Stimulated activated CD8-positive, alpha-beta memory T cell treated with anti-CD3 and anti-CD28 coated beads, Interleukin-7, amount 100 ng/mL, for 4 hours (primary cell): Measurements from ENCODE around the gene DSC1.
"Not testable (repeated sequence)": the region's sequence is repeated elsewhere in the genome, so short reads cannot be mapped to it uniquely, and the experiment has no call there.

Experiments
- DNase-seq, 2 donors: peaks; one replicate each; pipeline ENCODE4 v3.0.0-alpha.2; 2020; ENCODE audit warnings: low read depth in 2 of 2

DSC1 gene

DNA sequence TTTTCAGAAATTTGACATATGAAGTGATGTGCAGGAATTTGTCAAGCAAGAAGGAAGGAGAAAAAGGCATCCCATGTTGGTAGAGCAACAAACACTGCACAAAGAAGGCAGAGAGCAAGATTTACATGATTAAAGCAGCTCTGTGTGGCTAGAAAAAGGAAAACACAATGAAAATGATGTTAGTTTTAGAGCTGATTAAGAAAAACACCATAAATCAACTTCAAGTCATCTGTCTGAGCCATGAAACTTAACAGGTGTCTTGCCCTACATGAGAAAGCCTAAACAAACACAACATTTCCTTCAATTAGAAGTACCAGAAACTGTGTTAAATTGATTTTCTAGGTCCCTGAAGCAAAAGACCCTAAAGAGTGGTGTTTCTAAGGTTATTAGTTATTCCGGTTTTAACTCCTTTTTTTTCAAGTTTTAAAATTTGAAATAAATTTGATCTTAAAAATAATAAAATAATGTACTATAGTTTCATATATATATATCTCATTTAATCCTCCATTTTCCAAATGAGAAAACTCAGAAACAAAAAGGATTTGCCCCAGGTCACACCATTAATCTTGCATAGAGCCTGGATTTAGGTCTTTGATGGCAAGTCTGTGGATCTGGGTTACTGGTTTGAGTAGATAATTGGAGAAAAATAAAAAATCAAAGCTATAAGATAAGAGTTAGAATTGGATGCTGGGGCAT, 8.6 kb upstream of the DSC1 start:
- no peak for DNase-seq

DNA sequence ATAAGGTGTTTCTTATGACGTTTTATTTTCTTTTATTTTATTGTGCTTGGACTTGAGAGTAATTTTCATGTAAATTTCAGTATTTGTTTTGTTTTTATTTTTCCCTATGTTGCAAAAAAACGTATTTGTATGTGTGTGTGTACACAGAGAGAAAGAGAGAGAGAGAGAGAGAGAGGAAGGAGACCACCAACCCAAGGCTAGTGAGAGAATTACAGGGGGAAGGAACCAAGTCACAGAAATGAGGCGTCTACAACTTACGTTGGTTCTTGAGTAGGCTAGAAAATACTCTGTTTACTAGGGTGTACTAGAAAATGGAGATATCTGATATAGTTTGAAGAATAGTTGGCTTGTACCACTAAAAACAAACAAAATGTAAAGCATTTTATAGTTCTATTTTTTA, 7.7 kb upstream of the DSC1 start:
- DNase-seq: no peak

- DNase-seq: no peak
These were observed 250 bp downstream of the DSC1 start for GRCh38 chr18:31162419-31162793.

DNA sequence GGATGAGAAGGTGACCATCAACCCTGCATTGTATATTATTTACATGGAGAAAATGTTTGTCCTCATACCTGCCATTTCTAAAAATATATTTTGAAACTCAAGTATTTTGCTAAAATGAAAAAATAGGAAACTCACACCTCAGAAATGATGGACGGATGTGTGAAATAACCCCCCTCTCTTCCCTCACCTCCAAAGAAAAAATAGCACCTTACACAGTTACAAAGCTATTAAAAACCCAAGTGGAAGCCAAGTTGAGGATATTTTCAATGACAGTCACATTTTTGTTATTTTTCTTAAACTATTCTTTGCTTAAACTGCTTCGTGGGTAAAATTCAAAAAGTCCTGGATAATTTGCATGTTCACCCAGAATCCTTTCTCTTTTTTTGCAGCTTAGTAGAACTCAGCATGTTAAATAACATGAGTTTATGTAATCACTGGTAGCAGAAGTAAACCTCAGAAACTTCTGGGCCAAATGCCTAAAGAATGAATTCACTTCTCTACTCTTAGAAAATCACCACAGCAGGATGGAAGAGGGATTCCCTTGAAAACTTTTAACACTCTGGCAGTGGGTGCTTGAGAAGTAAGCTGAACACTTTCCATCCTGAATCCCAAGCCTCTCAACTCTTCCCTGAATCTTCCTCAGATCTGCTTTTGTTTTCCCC, 768 bp downstream of the DSC1 start:
- no peak for DNase-seq

GRCh38 chr18:31156821-31157763, 5.6 kb downstream of the DSC1 start:
- DNase-seq: no peak

DNA sequence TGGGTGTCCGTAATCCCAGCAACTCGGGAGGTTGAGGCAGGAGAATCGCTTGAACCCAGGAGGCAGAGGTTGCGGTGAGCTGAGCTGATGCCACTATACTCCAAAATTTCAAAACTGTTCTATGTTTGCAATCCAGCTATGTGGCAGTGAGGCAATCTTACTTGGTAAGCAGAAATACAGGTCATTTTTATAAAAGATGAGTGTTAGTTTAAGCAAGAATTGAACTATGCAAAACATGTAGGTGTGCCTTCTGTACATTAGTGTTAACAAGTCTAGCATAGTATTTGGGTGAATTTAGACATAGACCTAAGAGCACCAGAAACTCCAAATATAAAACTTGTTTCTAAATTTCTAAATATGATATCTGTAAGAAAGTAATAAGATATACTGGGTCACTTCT, 7.2 kb downstream of the DSC1 start:
- no peak for DNase-seq

- no peak for DNase-seq
These were observed 8.5 kb downstream of the DSC1 start for GRCh38 chr18:31154181-31154580.

DNA sequence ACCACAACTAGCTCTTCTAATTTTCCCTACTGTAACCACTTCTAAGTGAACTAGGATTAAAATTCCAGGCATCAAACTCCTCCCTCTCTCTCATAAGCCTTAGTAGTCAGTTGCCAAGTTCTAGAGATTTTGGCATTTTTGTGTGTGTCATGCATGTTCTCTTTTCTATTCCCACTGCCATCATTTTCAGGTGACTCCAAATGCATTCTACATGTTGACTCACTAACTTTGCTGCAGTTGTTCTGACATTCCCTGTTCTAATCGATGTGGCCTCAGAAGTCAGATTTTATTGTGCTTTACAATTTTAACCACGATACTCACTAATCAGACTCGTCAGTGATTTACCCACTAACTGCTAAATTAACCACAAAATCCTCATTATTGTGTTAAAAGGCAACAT, 13.3 kb downstream of the DSC1 start:
- DNase-seq: no peak

DNA sequence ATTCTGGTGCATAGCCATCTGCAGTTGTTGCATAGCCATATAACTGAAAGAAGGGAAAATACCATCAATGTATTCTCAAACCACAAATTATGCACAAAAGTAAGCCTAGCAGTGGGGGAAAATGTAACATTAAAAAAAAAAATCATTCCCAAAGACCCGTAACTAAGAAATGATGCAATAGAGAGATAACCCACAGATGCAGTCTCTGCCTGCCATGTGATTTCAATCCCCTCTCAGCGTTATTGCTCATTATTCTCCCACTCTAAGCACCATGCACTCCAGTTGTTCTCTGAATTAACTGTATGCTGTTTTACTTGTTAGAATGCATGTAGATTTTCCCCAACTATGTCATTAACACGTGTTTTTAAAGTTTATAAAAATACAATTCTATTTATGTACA, 14.1 kb downstream of the DSC1 start:
- DNase-seq: no peak

DNA sequence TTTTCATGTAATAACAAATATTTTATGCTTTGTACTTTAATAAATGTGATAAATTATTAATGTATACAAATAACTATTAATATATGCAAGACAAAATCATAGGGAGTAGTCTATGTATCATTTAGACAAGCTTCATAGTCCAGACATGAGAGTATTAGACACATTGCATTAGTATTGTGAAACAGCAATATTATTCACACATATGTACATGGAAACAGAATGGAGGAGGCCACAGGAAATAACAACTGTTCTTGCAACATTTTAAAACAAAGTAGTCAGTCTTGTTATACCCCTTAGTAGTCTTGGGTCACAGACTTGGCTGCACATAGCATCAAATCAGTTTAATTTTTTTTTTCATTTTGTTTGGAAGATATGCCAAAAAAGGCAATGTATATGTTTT, 15.8 kb downstream of the DSC1 start:
- DNase-seq: no peak

DNA sequence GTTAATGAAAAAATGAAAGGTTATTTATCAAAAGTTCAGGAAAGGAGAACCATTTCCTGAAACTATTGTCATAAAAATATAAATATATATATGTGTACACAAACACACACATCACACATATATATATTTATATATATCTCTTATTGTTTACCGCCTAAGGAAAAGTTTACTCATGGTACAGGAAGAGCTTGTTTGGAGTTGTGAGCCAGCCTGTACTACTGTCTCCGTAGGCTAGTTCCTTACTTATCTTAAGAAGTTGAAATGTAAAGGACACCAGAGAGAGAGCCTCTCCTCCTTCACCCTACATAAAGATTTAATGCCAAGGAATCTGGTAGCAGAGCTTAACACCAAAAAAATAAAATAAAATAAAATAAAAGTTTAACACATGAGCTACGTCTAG, 19.6 kb downstream of the DSC1 start:
- DNase-seq: no peak

DNA sequence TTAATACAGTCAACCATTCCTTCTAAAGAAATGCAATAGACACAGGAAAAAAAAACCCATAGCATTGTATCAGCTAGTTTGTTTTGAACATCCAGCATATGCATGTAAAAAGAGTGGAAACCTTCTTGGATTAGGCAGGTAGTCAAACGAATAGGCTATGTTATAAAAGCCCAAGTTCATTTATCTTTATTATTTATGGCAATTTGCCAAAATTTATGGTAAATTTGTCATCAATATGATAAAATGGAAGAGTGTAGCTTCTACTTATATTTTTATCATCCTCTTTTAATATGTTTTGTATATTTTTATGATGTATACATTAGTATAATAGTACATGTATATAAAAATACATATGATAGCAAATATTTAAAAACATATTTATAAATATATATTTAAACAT, 23.9 kb downstream of the DSC1 start:
- no peak for DNase-seq

DNA sequence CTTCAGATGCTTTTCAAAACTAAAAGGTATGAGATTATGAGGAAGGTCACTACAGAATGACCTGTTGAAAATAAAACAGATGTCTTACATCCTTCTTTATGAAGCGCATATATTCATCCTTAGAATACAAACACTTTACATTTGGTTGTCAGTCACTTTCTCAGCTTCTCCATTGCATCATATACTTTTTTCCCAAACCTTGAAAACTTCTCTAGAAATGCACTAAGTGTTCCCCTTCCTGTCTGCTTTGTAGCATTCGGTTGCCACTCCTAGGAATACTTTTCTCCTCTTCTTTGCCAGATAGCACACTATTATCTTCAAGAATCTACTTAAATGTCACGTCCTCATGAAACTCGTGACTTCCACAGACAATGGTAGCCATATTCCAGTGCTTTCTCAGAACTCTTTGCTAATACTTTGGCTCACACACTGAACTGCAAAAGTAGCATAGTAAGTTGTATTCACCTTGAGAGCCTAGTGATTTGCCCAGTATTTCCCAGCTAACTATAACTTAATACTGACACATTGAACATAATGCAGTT, 27.6 kb downstream of the DSC1 start:
- no peak for DNase-seq

- no peak for DNase-seq
These were observed 33.1 kb downstream of the DSC1 start for GRCh38 chr18:31129398-31130115.

DNA sequence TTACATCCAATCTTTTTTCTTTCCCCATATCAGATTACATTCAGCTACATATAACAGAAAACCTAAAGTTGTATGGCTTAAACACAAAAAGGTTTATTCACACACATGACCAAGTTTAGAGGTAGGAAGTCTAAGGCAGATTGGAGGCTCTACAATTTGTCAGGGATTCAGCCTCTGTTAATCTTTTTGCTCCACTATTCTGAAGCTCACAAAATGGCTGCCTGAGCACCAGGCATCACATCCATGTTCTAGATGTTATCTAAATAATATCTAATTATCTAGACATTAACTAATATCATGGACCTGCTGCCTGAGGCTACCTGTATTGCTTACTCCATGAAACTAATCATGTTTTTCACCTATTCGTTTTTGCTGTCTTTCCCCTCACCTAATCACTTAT, 36.8 kb downstream of the DSC1 start:
- DNase-seq: no peak

DNA sequence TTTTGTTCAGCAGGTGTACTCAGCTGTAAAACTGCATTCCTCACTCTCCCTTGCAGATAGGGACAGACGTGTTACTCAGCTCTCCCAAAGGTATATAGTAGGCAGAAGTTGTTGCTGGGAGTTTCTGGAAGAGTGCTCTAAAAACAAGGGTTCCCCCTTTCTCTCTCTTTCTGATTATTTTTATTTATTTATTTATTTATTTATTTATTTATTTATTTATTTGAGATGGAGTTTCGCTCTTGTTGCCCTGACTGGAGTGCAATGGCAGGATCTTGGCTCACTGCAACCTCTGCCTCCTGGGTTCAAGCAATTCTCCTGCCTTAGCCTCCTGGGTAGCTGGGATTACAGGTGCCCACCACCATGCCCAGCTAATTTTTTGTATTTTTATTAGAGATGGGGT, 39.5 kb downstream of the DSC1 start:
- not testable (repeated sequence) for DNase-seq

DNA sequence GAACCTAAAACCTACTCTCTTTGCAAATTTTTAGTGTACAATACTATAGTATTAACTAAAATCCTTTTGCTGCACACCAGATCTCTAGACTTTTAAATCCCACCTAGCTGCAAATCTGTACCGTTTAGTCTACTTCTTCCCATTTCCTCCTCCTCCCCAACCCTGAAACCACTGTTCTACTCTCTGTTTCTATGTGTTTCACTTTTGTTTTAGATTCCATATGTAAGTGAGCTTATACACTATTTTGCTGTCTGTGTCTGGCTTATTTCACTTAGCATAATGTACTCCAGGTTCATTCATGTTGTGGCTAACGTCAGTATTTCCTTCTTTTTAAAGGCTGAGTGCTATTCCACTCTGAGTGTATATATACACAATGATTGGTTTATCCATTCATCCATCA, 42.1 kb downstream of the DSC1 start:
- no peak for DNase-seq

DNA sequence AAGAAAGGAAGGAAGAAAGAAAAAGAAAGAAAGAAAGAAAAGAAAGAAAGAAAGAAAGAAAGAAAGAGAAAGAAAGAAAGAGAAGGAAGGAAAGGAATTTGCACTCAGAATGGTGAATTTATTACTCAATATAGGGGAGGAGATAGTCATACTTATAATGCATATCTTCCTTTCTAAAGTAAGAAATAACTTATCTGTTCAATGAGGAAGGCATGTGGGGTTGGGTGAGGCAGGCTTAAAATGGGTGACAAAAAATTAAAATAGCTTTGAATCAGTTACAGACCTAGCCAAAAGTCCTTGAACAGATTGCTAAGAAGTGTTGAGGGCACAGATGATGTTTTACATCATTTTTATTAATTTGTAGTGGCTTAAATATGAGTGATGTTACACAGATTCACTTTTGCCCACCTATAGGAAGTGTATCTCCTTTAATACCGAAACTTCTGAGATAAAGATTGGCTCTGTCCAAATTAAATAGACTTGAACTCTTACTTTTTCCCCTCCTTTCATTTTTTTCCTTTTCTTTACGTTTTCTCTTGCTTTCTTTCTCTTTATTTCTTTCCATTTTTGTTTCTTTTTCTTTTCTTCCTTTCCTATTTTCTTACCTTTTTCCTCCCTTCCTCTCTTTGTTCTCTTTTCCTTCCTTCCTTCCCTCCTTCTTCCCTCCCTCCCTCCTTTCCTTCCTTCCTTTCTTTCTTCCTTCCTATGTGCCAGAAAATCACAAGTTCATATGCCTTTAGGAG, 45.6 kb downstream of the DSC1 start:
- DNase-seq: no peak

- DNase-seq: no peak
These were observed 49.9 kb downstream of the DSC1 start for GRCh38 chr18:31112804-31113203.

- DNase-seq: no peak
These were observed 56.9 kb downstream of the DSC1 start for GRCh38 chr18:31105733-31106132.

DNA sequence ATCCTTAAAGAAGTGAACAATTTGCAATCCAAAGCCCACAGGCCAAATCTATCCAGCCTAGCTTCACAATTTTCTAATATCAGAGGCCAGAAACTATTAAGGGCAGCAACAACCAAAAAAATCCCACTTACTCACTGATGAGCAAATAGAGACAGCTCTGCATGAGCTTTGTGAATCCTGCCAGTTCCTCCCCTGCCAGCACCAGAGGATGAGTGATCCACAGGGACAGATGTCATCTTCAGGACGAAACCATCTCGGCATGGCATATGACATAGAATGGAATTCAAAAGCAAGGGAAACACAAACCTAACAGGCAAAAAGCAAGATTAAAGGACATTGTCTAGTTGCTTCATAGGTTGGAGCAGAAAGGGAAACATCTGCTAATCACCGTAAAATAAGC, 58.2 kb downstream of the DSC1 start:
- DNase-seq: no peak
